GM12873 (cell line): Measurements from ENCODE around the gene PCSK4.

Experiments
- CTCF ChIP-seq: IDR thresholded peaks from 2 replicates; pipeline ENCODE4 v1.5.1; 2012; ENCODE audit warnings: low read depth, mild to moderate bottlenecking, moderate library complexity, low read length, control low read depth; ENCODE audit not compliant: insufficient read depth; ENCODE audit errors: missing control alignments

Gene PCSK4

GRCh38 chr19:1490311-1491113 lies at the start of gene PCSK4:
PCSK4 (minus strand) TSS chr19:1490350; CDS start chr19:1490346, 4 bp downstream.
- no peak for TF ChIP-seq CTCF

GRCh38 chr19:1538978-1539377 lies 48.8 kb upstream of the PCSK4 start:
- no peak for TF ChIP-seq CTCF

GRCh38 chr19:1534972-1535371 lies 44.8 kb upstream of the PCSK4 start:
- TF ChIP-seq CTCF, result no peak

- TF ChIP-seq CTCF, result no peak
Measured at GRCh38 chr19:1533510-1534150, 43.5 kb upstream of the PCSK4 start.

- no peak for TF ChIP-seq CTCF
Measured at GRCh38 chr19:1532003-1532402, 41.9 kb upstream of the PCSK4 start.

GRCh38 chr19:1531587-1531986 lies 41.4 kb upstream of the PCSK4 start:
- TF ChIP-seq CTCF, result no peak

GRCh38 chr19:1529430-1529816 lies 39.3 kb upstream of the PCSK4 start:
- TF ChIP-seq CTCF, result no peak
